Activated naive CD8-positive, alpha-beta T cell treated with anti-CD3 and anti-CD28 coated beads, Interleukin-2, amount 50 U/mL, for 24 hours (primary cell): ENCODE measurements around the gene ZNF219.

ENCODE experiments used
- ATAC-seq: fragments of 150-1000 bp; cut with Tn5 transposase; one replicate; pipeline ENCODE4 v1.10.0; 2021
- DNase-seq: peaks from one replicate; pipeline ENCODE4 v3.0.0; 2021
- H3K27ac Mint-ChIP-seq: one replicate; pipeline ENCODE4 v1.8.0; 2021; ENCODE audit warnings: mild to moderate bottlenecking, mixed read lengths
- H3K27me3 Mint-ChIP-seq: one replicate; pipeline ENCODE4 v1.8.0; 2021; ENCODE audit warnings: mixed read lengths
- H3K36me3 Mint-ChIP-seq: one replicate; pipeline ENCODE4 v1.8.0; 2021; ENCODE audit warnings: low read depth, mixed read lengths
- H3K4me1 Mint-ChIP-seq: one replicate; pipeline ENCODE4 v1.8.0; 2021; ENCODE audit warnings: mixed read lengths
- H3K4me3 Mint-ChIP-seq: one replicate; pipeline ENCODE4 v1.8.0; 2021; ENCODE audit warnings: mild to moderate bottlenecking, moderate library complexity, mixed read lengths
- H3K9me3 Mint-ChIP-seq: one replicate; pipeline ENCODE4 v1.8.0; 2021; ENCODE audit warnings: mixed read lengths

ZNF219 gene

DNA sequence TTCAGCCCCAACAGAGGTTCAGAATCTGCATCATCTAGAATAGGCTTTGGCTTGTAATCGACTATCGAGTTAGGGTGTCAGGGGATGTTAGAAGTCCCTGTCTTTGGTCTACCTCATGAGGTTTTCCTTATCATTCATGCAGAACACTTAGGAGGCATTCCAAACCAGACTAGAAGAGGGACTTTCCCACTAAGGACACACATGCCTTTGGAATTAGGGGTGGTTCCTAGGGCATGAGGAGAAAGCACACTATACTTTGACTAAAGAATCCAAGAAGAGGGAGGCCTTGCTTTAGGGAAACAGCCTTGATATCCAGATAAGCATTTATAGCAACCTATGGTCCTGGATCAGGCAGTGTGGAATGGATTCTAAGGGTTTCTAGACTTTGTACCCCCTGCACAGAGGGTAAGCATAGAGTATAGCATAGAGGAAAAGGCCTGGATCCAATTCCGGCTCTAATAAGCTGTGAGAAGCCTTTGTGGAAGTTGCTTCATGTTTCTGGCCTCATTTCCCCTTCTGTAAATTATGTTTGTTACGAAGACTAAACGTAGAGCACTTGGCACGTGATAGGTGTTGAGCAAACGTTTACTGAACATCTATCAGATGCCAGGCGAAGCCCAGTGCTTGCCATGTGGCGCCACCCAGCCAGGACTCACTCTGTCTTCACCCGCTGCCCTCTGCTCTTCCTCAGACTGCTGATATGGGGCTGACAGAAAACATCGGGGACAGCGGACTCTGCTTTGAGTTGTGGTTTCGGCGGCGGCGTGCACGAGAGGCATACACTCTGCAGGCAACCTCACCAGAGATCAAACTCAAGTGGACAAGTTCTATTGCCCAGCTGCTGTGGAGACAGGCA, 13.2 kb downstream of the ZNF219 start:
- no peaks in the 10 kb centered on the region for H3K9me3 Mint-ChIP-seq

DNA sequence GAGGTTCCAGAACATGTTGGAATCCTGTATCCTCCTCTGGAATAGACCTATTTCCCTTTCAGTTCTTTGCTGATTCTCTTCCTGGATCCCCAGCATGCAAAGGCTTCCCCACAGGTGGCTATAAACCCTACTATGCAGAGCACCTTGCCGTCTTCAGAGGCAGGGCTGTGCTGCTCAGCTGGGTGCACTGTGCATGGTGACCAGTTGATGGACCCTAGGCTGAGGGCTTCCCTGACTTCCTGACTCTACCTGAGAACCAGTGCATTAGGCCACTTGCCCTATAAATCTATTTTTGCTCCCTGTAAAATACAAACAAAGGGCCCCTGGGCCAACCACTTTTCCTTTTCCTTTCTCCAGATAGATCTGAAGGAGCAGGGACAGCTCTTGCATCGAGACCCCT, 14.1 kb downstream of the ZNF219 start:
- H3K9me3 Mint-ChIP-seq = no peaks in the 10 kb centered on the region

More for the DNA sequence above, 13.2 kb downstream of the ZNF219 start:
- DNase-seq (no peak), ATAC-seq (no peak)
- no peaks in the 10 kb centered on the region for H3K27me3 Mint-ChIP-seq
- H3K4me3 Mint-ChIP-seq = no peak overlapping the region
- H3K4me1 Mint-ChIP-seq = peaks cover 16% of the 10 kb centered on the region
- no peak overlapping the region for H3K27ac Mint-ChIP-seq
- no peaks in the 10 kb centered on the region for H3K36me3 Mint-ChIP-seq

DNA sequence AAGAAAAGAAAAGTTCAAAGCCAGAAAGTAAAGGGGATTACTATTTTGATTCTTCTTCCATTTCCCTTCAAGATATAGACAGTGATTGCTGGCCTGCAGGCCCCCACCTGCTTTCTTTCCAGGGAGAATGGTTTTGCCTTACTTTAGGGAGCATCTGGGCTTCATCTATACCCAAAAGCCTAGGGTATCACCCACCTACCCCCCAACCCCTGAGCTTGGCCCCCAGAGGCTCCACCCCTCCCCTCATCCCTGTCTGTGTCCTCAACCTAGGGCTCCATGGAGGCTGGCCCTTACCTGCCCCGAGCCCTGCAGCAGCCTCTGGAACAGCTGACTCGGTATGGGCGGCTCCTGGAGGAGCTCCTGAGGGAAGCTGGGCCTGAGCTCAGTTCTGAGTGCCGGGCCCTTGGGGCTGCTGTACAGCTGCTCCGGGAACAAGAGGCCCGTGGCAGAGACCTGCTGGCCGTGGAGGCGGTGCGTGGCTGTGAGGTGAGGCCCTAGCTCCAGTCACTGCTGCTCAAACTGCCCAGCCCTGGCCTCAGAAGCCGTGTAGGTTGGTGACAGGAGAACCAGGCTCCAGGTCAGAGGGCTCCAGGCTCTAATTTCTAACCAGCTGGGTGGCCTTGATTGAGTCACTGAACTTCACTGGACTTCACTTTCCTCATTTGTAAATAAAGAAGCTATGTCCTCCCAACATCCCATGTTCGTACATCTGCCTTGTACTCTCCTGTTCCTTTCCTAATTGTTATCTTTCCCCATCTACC, 14.7 kb downstream of the ZNF219 start:
- Mint-ChIP-seq H3K36me3 (no peaks in the 10 kb centered on the region), H3K9me3 (no peaks in the 10 kb centered on the region), H3K4me1 (peaks cover 16% of the 10 kb centered on the region), H3K27me3 (no peaks in the 10 kb centered on the region), H3K4me3 (no peak overlapping the region), H3K27ac (no peak overlapping the region)
- DNase-seq (no peak), ATAC-seq (no peak)

More for the DNA sequence above, 14.1 kb downstream of the ZNF219 start:
- DNase-seq (no peak), ATAC-seq (no peak)
- Mint-ChIP-seq H3K27ac (no peak overlapping the region), H3K4me1 (peaks cover 16% of the 10 kb centered on the region), H3K4me3 (no peak overlapping the region), H3K27me3 (no peaks in the 10 kb centered on the region), H3K36me3 (no peaks in the 10 kb centered on the region)

DNA sequence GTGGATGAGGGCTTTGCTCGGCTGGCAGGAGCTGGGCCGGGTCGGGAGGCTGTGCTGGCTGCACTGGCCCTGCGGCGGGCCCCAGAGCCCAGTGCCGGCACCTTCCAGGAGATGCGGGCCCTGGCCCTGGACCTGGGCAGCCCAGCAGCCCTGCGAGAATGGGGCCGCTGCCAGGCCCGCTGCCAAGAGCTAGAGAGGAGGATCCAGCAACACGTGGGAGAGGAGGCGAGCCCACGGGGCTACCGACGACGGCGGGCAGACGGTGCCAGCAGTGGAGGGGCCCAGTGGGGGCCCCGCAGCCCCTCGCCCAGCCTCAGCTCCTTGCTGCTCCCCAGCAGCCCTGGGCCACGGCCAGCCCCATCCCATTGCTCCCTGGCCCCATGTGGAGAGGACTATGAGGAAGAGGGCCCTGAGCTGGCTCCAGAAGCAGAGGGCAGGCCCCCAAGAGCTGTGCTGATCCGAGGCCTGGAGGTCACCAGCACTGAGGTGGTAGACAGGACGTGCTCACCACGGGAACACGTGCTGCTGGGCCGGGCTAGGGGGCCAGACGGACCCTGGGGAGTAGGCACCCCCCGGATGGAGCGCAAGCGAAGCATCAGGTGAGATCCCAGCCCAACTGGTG, 16.8 kb downstream of the ZNF219 start:
- Mint-ChIP-seq H3K27me3 (no peaks in the 10 kb centered on the region), H3K4me3 (no peak overlapping the region), H3K4me1 (peaks cover 2% of the 10 kb centered on the region), H3K27ac (no peak overlapping the region), H3K9me3 (no peaks in the 10 kb centered on the region), H3K36me3 (no peaks in the 10 kb centered on the region)
- DNase-seq (no peak), ATAC-seq (no peak)

DNA sequence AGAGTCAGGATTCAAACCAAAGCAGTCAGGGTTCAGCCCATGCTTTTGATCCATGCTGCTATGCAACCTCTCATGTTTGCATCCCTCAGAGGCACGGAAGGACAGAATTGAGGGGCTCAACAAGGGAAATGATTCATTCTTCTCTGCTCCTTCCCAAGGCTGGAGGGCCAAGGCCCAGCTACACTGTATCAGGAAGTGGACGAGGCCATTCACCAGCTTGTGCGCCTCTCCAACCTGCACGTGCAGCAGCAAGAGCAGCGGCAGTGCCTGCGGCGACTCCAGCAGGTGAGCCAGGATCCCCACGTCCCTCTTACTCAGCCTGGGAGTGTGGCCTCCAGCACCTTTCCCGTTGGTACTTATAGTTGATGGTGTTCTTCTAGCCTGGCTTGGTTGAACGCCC, 19.7 kb downstream of the ZNF219 start:
- no peaks in the 10 kb centered on the region for H3K36me3 Mint-ChIP-seq
- H3K4me3 Mint-ChIP-seq = no peak overlapping the region
- H3K27me3 Mint-ChIP-seq = peaks cover 1% of the 10 kb centered on the region
- H3K4me1 Mint-ChIP-seq = no peaks in the 10 kb centered on the region
- ATAC-seq = no peak
- H3K9me3 Mint-ChIP-seq = no peaks in the 10 kb centered on the region
- no peak overlapping the region for H3K27ac Mint-ChIP-seq
- DNase-seq = no peak

DNA sequence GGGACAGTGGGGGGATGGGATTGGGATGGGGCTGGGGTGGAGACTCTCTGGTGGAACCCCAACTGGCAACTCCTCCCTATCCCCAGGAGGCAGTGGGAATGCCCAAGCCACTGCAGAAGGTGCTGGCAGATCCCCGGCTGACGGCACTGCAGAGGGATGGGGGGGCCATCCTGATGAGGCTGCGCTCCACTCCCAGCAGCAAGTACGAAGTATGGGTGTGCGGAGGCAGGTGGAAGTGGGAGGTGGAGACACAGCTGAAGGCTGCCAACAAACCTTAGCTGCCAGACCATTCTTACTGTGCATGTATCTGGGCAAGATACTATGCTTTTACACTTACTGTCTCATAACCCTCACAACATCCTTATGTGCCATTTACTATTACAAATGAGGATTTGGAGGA, 20.2 kb downstream of the ZNF219 start:
- Mint-ChIP-seq H3K27ac (no peak overlapping the region), H3K9me3 (no peaks in the 10 kb centered on the region), H3K4me1 (no peaks in the 10 kb centered on the region), H3K27me3 (peaks cover 6% of the 10 kb centered on the region), H3K36me3 (no peaks in the 10 kb centered on the region), H3K4me3 (no peak overlapping the region)
- DNase-seq = no peak
- no peak for ATAC-seq

DNA sequence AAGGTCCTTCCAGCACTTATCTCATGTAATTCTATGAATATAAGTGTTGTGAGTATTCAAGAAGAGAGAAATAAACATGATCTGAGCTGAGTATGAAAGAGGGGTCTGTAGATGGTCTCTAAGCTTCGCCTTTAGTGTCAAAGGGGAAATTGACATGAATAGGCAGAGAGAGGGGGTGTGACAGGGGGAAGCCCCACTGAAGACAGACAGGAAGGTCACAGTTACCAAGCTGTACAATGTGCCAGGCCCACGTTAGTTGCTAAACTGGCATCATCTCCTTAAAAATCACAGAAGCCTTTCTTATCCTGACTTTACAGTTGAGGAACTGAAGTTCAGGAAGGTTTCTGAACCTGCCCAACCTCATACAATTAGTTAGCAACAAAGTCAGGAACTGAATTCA, 20.8 kb downstream of the ZNF219 start:
- no peaks in the 10 kb centered on the region for H3K9me3 Mint-ChIP-seq
- H3K4me3 Mint-ChIP-seq = no peak overlapping the region
- no peak for DNase-seq
- peaks cover 9% of the 10 kb centered on the region for H3K27me3 Mint-ChIP-seq
- peak; percentile 41 for ATAC-seq
- no peak overlapping the region for H3K27ac Mint-ChIP-seq
- H3K36me3 Mint-ChIP-seq = no peaks in the 10 kb centered on the region
- no peaks in the 10 kb centered on the region for H3K4me1 Mint-ChIP-seq

DNA sequence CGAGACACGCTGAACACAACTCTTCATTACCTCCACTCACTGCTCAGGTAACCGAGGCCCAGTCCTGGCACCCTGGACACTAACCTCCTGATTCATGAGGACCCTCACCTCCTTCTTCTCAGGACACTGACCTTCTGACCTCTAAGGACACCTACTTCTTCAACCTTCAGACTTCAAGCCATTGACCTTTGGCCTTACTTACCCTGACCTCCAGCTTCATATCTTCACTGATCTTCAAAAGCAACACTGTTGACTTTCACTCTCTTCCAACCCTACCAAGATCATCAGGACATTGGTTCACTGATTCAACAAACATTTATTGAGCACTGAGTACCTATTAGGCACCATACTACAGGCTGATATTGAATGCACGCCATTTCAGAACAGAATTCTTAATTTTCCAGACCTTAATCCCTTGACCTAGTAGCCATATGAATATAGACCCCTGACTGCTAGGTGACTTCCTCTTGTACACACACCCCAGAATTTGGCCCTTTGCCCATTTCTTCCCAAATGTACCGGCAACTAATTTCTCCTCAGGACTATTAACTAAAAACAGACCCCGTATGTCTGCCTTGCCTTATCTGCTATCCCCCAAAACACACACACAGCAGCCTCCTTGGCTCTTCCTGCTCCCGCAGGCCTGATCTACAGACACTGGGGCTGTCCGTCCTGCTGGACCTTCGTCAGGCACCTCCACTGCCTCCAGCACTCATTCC, 22.6 kb downstream of the ZNF219 start:
- Mint-ChIP-seq H3K27ac (no peak overlapping the region), H3K27me3 (peaks cover 21% of the 10 kb centered on the region), H3K36me3 (no peaks in the 10 kb centered on the region), H3K4me3 (no peak overlapping the region), H3K4me1 (peaks cover 16% of the 10 kb centered on the region), H3K9me3 (no peaks in the 10 kb centered on the region)
- DNase-seq (no peak), ATAC-seq (no peak)

DNA sequence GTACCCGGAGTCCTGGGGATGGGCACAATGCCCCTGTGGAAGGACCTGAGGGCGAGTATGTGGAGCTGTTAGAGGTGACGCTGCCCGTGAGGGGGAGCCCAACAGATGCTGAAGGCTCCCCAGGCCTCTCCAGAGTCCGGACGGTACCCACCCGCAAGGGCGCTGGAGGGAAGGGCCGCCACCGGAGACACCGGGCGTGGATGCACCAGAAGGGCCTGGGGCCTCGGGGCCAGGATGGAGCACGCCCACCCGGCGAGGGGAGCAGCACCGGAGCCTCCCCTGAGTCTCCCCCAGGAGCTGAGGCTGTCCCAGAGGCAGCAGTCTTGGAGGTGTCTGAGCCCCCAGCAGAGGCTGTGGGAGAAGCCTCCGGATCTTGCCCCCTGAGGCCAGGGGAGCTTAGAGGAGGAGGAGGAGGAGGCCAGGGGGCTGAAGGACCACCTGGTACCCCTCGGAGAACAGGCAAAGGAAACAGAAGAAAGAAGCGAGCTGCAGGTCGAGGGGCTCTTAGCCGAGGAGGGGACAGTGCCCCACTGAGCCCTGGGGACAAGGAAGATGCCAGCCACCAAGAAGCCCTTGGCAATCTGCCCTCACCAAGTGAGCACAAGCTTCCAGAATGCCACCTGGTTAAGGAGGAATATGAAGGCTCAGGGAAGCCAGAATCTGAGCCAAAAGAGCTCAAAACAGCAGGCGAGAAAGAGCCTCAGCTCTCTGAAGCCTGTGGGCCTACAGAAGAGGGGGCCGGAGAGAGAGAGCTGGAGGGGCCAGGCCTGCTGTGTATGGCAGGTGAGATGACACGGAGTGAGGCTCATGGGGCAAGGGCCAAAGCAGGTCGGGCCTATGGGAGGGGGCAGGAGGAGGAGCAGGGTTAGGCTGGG, 23.8 kb downstream of the ZNF219 start:
- peaks cover 27% of the 10 kb centered on the region for H3K27me3 Mint-ChIP-seq
- no peak overlapping the region for H3K27ac Mint-ChIP-seq
- no peaks in the 10 kb centered on the region for H3K9me3 Mint-ChIP-seq
- ATAC-seq = no peak
- no peak overlapping the region for H3K4me3 Mint-ChIP-seq
- DNase-seq = no peak
- H3K36me3 Mint-ChIP-seq = no peaks in the 10 kb centered on the region
- H3K4me1 Mint-ChIP-seq = peaks cover 23% of the 10 kb centered on the region

DNA sequence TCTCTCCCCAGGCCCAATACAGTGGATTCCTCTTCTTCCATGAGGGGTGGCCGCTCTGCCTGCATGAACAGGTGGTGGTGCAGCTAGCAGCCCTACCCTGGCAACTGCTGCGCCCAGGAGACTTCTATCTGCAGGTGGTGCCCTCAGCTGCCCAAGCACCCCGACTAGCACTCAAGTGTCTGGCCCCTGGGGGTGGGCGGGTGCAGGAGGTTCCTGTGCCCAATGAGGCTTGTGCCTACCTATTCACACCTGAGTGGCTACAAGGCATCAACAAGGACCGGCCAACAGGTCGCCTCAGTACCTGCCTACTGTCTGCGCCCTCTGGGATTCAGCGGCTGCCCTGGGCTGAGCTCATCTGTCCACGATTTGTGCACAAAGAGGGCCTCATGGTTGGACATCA, 24.5 kb downstream of the ZNF219 start:
- DNase-seq (no peak), ATAC-seq (no peak)
- Mint-ChIP-seq H3K4me1 (peaks cover 30% of the 10 kb centered on the region), H3K9me3 (no peaks in the 10 kb centered on the region), H3K4me3 (no peak overlapping the region), H3K27ac (no peak overlapping the region), H3K36me3 (no peaks in the 10 kb centered on the region), H3K27me3 (peaks cover 34% of the 10 kb centered on the region)

DNA sequence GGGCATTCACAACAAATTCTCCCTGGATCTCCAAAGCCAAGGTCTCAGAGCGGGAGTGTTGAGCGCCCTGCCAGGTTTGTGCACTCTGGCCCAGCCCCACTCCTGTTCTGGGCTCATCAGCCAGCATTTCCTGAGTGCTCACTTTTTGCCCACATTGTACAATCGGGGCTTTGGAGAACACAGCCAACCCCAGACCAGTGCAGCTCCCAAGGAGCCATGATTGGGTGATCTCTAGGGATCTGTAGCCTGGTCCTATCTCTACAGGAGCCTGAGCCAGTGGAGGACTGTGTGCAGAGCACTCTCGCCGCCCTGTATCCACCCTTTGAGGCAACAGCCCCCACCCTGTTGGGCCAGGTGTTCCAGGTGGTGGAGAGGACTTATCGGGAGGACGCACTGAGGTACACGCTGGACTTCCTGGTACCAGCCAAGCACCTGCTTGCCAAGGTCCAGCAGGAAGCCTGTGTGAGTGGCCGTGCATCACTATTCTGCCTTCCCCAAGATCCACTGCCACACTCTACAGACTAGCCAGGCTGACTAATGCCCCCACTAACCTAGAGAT, 25.6 kb downstream of the ZNF219 start:
- ATAC-seq = no peak
- Mint-ChIP-seq H3K27ac (no peak overlapping the region), H3K4me3 (no peak overlapping the region), H3K36me3 (no peaks in the 10 kb centered on the region), H3K9me3 (no peaks in the 10 kb centered on the region), H3K27me3 (peaks cover 42% of the 10 kb centered on the region), H3K4me1 (peaks cover 34% of the 10 kb centered on the region)
- DNase-seq = no peak

DNA sequence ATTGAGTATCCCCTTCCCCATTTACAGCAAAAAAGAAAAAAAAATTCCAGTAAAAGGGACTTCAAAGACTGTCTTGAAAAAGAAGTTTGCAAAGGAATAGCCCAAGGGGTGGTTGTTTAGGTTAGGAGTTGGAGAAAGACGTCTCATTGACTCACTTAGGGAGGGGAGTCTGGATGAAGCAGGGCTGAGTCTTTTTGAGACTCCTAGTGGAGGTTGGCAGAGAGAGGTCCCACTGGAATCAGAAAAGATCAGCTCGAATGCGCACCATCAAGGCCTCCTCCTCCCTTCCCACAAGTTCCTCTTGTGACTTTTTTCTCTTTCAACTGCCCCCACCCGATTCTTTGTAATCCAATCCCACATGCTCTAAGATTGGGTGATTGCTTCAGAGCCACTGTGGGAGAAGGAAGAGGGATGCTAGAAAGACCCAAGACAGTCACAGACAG, 26.4 kb downstream of the ZNF219 start:
- H3K27me3 Mint-ChIP-seq = peaks cover 48% of the 10 kb centered on the region
- ATAC-seq (no peak), DNase-seq (no peak)
- H3K4me3 Mint-ChIP-seq = peak overlapping the region; percentile 75
- H3K9me3 Mint-ChIP-seq = no peaks in the 10 kb centered on the region
- H3K36me3 Mint-ChIP-seq = no peaks in the 10 kb centered on the region
- no peak overlapping the region for H3K27ac Mint-ChIP-seq
- H3K4me1 Mint-ChIP-seq = peaks cover 34% of the 10 kb centered on the region

DNA sequence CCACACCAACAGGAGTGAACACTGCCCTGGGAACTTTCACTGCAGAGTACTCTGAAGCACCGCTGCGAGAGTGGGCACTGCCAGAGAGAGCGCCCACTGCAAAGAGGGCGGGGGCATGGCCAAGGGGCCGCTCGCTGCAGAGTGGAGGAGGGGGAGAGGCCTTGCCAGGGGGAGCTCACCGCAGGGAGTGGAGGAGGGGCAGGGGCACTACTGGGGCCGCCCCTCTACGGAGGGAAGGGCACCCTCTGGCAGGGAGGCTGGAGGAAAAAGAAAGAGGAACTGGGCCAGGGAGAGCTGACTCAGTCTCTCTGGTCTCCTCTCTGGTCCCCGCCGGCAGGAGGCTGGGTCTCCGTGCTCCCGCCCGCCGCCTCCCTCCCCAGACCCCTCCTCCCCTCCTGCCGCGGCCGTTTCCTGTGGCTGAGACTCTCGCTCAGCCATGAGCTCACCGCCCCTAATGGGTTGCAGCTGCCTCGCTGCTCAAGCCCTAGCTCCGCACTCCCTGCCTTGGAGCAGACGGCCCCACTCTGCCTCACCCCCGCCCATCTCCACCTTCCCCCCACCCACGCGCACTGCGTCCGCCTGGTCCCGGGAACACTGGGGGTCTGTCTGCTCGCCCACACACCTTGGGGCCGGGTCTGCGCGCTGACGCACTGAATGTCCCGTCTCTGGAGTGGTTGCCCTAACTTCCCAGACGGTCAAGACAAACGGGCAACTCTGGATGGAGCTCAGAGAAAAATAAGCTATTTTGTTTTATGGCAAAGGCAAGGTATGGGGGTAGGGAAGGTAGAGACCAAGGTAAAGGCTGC, 27.0 kb downstream of the ZNF219 start:
- Mint-ChIP-seq H3K4me3 (peak overlapping the region; percentile 75), H3K27ac (no peak overlapping the region), H3K9me3 (no peaks in the 10 kb centered on the region), H3K36me3 (no peaks in the 10 kb centered on the region), H3K4me1 (peaks cover 34% of the 10 kb centered on the region), H3K27me3 (peaks cover 53% of the 10 kb centered on the region)
- DNase-seq (peak; percentile 73), ATAC-seq (peak; percentile 64)
